IMR-90 (cell line): ENCODE measurements around the gene ALAS2. TPM values are rescaled to one million over a fixed set of nuclear protein-coding genes. Genes with fewer than 3 reads are reported as not detected.

ENCODE experiments used
- ATAC-seq: fragments of 200-7000 bp; cut with Tn5 transposase; 2 replicates; pipeline ENCODE4 v1.9.1; 2020; ENCODE audit warnings: low read depth, mild to moderate bottlenecking, moderate library complexity
- BruUV-seq: library from RNA; stranded (reverse); fragments of 400-500 nt; replicated peaks from 2 replicates; lab custom pipeline; 2021; lab: Mats Ljungman, UMichigan
- CTCF ChIA-PET: fragments of 300-600 bp; formaldehyde crosslinking; extraction: SDS; loops from one replicate; lab custom pipeline; 2021; ENCODE audit warnings: antibody characterized with exemption; lab: Yijun Ruan, JAX
- POLR2A ChIA-PET: fragments of 300-600 bp; sonication (Branson Sonifier 250); formaldehyde crosslinking; loops from one replicate; lab custom pipeline; 2022; ENCODE audit warnings: antibody characterized with exemption; ENCODE audit not compliant: unreplicated experiment; lab: Charles Lee
- DNase-seq: peaks from one replicate; pipeline ENCODE4 v3.0.0; 2013
- H2AFZ ChIP-seq: replicated peaks from 2 replicates; pipeline ENCODE3; 2013; ENCODE audit warnings: low read length, mild to moderate bottlenecking; ENCODE audit not compliant: poor library complexity
- H2AK5ac ChIP-seq: 2 replicates; pipeline ENCODE4 v1.6.1; 2013; ENCODE audit warnings: low read depth, low read length, inconsistent platforms
- H2AK9ac ChIP-seq: replicated peaks from 2 replicates; pipeline ENCODE3; 2013; ENCODE audit warnings: mild to moderate bottlenecking, low read depth, low read length, moderate library complexity; ENCODE audit not compliant: poor library complexity
- H2BK120ac ChIP-seq: 2 replicates; pipeline ENCODE4 v1.6.1; 2013; ENCODE audit warnings: low read depth, low read length, inconsistent platforms
- H2BK15ac ChIP-seq: 3 replicates; pipeline ENCODE4 v1.6.1; 2013; ENCODE audit warnings: low read depth, low read length, inconsistent platforms
- H2BK20ac ChIP-seq: 2 replicates; pipeline ENCODE4 v1.6.1; 2013; ENCODE audit warnings: low read depth, mild to moderate bottlenecking, inconsistent platforms, low read length, moderate library complexity
- H2BK5ac ChIP-seq: 2 replicates; pipeline ENCODE4 v1.6.1; 2013; ENCODE audit warnings: mild to moderate bottlenecking, low read depth, low read length, inconsistent platforms; ENCODE audit not compliant: poor library complexity, severe bottlenecking
- H3K14ac ChIP-seq: replicated peaks from 2 replicates; pipeline ENCODE4 v1.6.1; 2013; ENCODE audit warnings: low read depth, low read length, inconsistent platforms
- H3K18ac ChIP-seq: 2 replicates; pipeline ENCODE4 v1.6.1; 2013; ENCODE audit warnings: low read depth, low read length, control low read depth
- H3K23ac ChIP-seq: 2 replicates; pipeline ENCODE4 v1.6.1; 2013; ENCODE audit warnings: low read depth, low read length, inconsistent platforms
- H3K27ac ChIP-seq: 2 replicates; pipeline ENCODE4 v1.5.1; 2013; ENCODE audit warnings: mild to moderate bottlenecking, control low read depth, low read length; ENCODE audit not compliant: insufficient read depth
- H3K27me3 ChIP-seq: 2 replicates; pipeline ENCODE4 v1.6.1; 2013; ENCODE audit warnings: low read length; ENCODE audit not compliant: control insufficient read depth, insufficient read depth
- H3K36me3 ChIP-seq: 2 replicates; pipeline ENCODE4 v1.6.1; 2013; ENCODE audit warnings: low read length, mixed read lengths; ENCODE audit not compliant: control insufficient read depth, insufficient read depth
- H3K4ac ChIP-seq: 2 replicates; pipeline ENCODE4 v1.6.1; 2013; ENCODE audit warnings: low read depth, low read length, inconsistent platforms
- H3K4me1 ChIP-seq: 2 replicates; pipeline ENCODE4 v1.6.1; 2013; ENCODE audit warnings: low read length, mixed read lengths; ENCODE audit not compliant: control insufficient read depth, insufficient read depth
- H3K4me2 ChIP-seq: 2 replicates; pipeline ENCODE4 v1.6.1; 2013; ENCODE audit warnings: low read depth, mild to moderate bottlenecking, control low read depth, low read length, moderate library complexity
- H3K4me3 ChIP-seq: 2 replicates; pipeline ENCODE4 v1.5.1; 2013; ENCODE audit warnings: low read depth, mild to moderate bottlenecking, control low read depth, low read length, moderate library complexity; ENCODE audit not compliant: insufficient read depth
- H3K56ac ChIP-seq: 2 replicates; pipeline ENCODE4 v1.6.1; 2013; ENCODE audit warnings: low read length, inconsistent platforms; ENCODE audit not compliant: insufficient read depth; ENCODE audit errors: extremely low read depth
- H3K79me1 ChIP-seq, 2 experiments: 2 replicates each; pipeline ENCODE4 v1.6.1; 2013; ENCODE audit warnings: low read length in 2 of 2, inconsistent platforms in 1 of 2, low read depth in 1 of 2
- H3K9ac ChIP-seq: 2 replicates; pipeline ENCODE4 v1.6.1; 2013; ENCODE audit warnings: low read depth, low read length, control low read depth
- H3K9me1 ChIP-seq: 2 replicates; pipeline ENCODE4 v1.6.1; 2013; ENCODE audit warnings: low read length, inconsistent platforms; ENCODE audit not compliant: insufficient read depth
- H3K9me3 ChIP-seq: 2 replicates; pipeline ENCODE4 v1.6.1; 2013; ENCODE audit warnings: low read length; ENCODE audit not compliant: control insufficient read depth, insufficient read depth
- H4K20me1 ChIP-seq: 2 replicates; pipeline ENCODE4 v1.6.1; 2013; ENCODE audit warnings: low read length, inconsistent platforms; ENCODE audit not compliant: insufficient read depth
- H4K5ac ChIP-seq: 2 replicates; pipeline ENCODE4 v1.6.1; 2013; ENCODE audit warnings: mild to moderate bottlenecking, low read depth, low read length, control low read depth
- H4K8ac ChIP-seq, 2 experiments: 2 replicates each; pipeline ENCODE4 v1.6.1; 2013; ENCODE audit warnings: low read depth in 2 of 2, low read length in 2 of 2, control low read depth in 1 of 2, inconsistent platforms in 1 of 2
- H4K91ac ChIP-seq: 2 replicates; pipeline ENCODE4 v1.6.1; 2013; ENCODE audit warnings: low read depth, low read length, inconsistent platforms; ENCODE audit not compliant: insufficient read depth
- BHLHE40 ChIP-seq: fragments of 150-350 bp; IDR thresholded peaks from 2 replicates; pipeline ENCODE4 v1.6.1; 2016; ENCODE audit warnings: mild to moderate bottlenecking, low read depth, low read length
- CEBPB ChIP-seq: IDR thresholded peaks from 2 replicates; pipeline ENCODE4 v1.6.1; 2012; ENCODE audit warnings: low read depth, low read length, improper control_type of control experiment
- CHD1 ChIP-seq: IDR thresholded peaks from 2 replicates; pipeline ENCODE4 v1.6.1; 2012; ENCODE audit warnings: low read depth, low read length, improper control_type of control experiment
- CTCF ChIP-seq: conservative IDR thresholded peaks from 2 replicates; pipeline ENCODE4 v1.5.1; 2012; ENCODE audit warnings: mild to moderate bottlenecking, low read depth, low read length, improper control_type of control experiment
- ELK1 ChIP-seq: fragments of 150-350 bp; IDR thresholded peaks from 2 replicates; pipeline ENCODE4 v1.6.1; 2016; ENCODE audit warnings: low read depth, mild to moderate bottlenecking, low read length, moderate library complexity, borderline replicate concordance
- FOS ChIP-seq: fragments of 150-350 bp; IDR thresholded peaks from 2 replicates; pipeline ENCODE4 v1.6.1; 2016; ENCODE audit warnings: low read depth, low read length
- MAFK ChIP-seq: IDR thresholded peaks from 2 replicates; pipeline ENCODE4 v1.6.1; 2012; ENCODE audit warnings: low read depth, low read length, improper control_type of control experiment
- MAZ ChIP-seq: IDR thresholded peaks from 2 replicates; pipeline ENCODE4 v1.6.1; 2012; ENCODE audit warnings: low read depth, mild to moderate bottlenecking, low read length, improper control_type of control experiment, moderate library complexity, borderline replicate concordance
- MXI1 ChIP-seq: IDR thresholded peaks from 2 replicates; pipeline ENCODE4 v1.6.1; 2012; ENCODE audit warnings: low read depth, mild to moderate bottlenecking, low read length, moderate library complexity, borderline replicate concordance
- NFE2L2 ChIP-seq: fragments of 150-350 bp; IDR thresholded peaks from 2 replicates; pipeline ENCODE4 v1.6.1; 2016; ENCODE audit warnings: low read depth, mild to moderate bottlenecking, low read length
- POLR2A ChIP-seq: IDR thresholded peaks from 2 replicates; pipeline ENCODE4 v1.6.1; 2012; ENCODE audit warnings: mild to moderate bottlenecking, low read depth, low read length
- RAD21 ChIP-seq: IDR thresholded peaks from 2 replicates; pipeline ENCODE4 v1.6.1; 2012; ENCODE audit warnings: low read length, improper control_type of control experiment
- RCOR1 ChIP-seq: IDR thresholded peaks from 2 replicates; pipeline ENCODE4 v1.6.1; 2012; ENCODE audit warnings: mild to moderate bottlenecking, low read length, improper control_type of control experiment; ENCODE audit not compliant: insufficient replicate concordance
- RFX5 ChIP-seq: IDR thresholded peaks from 2 replicates; pipeline ENCODE4 v1.8.0; 2012; ENCODE audit warnings: low read depth, mild to moderate bottlenecking, low read length, moderate library complexity
- SMC3 ChIP-seq: fragments of 150-350 bp; IDR thresholded peaks from 2 replicates; pipeline ENCODE4 v1.6.1; 2016; ENCODE audit warnings: low read depth, mild to moderate bottlenecking, antibody characterized with exemption, low read length, moderate library complexity
- USF2 ChIP-seq: fragments of 150-350 bp; IDR thresholded peaks from 2 replicates; pipeline ENCODE4 v1.6.1; 2017; ENCODE audit warnings: mild to moderate bottlenecking, antibody characterized with exemption, low read length, low read depth
- dilution Hi-C: fragments of 300-500 bp; cut with HindIII; formaldehyde crosslinking; loops from one replicate; pipeline ENCODE4 v1.14.3; 2018; ENCODE audit warnings: low sequenced_read_pairs; ENCODE audit not compliant: unreplicated experiment
- in situ Hi-C: fragments of 300-500 bp; cut with MboI; formaldehyde crosslinking; loops from 3 replicates; pipeline ENCODE4 v1.14.3; 2019; ENCODE audit warnings: low sequenced_read_pairs, inconsistent platforms, mixed read lengths
- intact Hi-C: fragments of 100-400 bp; cut with micrococcal nuclease; formaldehyde crosslinking; loops from 2 replicates; pipeline ENCODE4 v1.10.0; 2022
- polyA plus RNA-seq, 3 experiments: library from polyadenylated mRNA; depleted of rRNA; stranded (reverse); fragments of >200 nt; gene quantifications; 2 replicates each; pipeline ENCODE4 v1.2.3, GENCODE V29; 2012; ENCODE audit warnings: low replicate concordance in 1 of 3
- total RNA-seq: library from RNA; depleted of rRNA; stranded (reverse); fragments of >200 nt; gene quantifications from 2 replicates; pipeline ENCODE4 v1.2.3, GENCODE V29; 2012

The ALAS2 gene
- total and polyA plus RNA-seq, 2 of the 4 experiments (the other 2 are of a cell fraction) = not detected

- no peak overlapping the region for H3K27ac ChIP-seq
- dilution Hi-C loops (no loop called here), in situ Hi-C loops (no loop called here), intact Hi-C loops (no loop called here)
- no peak overlapping the region for H2BK120ac ChIP-seq
- no peak overlapping the region for H4K91ac ChIP-seq
- H3K56ac ChIP-seq = no peak overlapping the region
- CTCF ChIA-PET = no interaction called here
- no peak for TF ChIP-seq CEBPB
- TF ChIP-seq SMC3 = no peak
- TF ChIP-seq MXI1 = no peak
- TF ChIP-seq POLR2A = no peak
- TF ChIP-seq ELK1 = no peak
- no peak for TF ChIP-seq RCOR1
- no peak for TF ChIP-seq MAZ
- TF ChIP-seq USF2 = no peak
- no peak for TF ChIP-seq RFX5
- no peak for TF ChIP-seq CTCF
- TF ChIP-seq FOS = no peak
- TF ChIP-seq BHLHE40 = no peak
- no peak for TF ChIP-seq RAD21
- no peak for TF ChIP-seq CHD1
- TF ChIP-seq MAFK = no peak
- TF ChIP-seq NFE2L2 = no peak
- no peaks in the 10 kb centered on the region for H3K36me3 ChIP-seq
- no peak overlapping the region for H3K4ac ChIP-seq
- no peak overlapping the region for H4K8ac ChIP-seq
- H3K9me1 ChIP-seq = no peaks in the 10 kb centered on the region
- DNase-seq (peak; percentile 1), ATAC-seq (no peak)
- no peak overlapping the region for H2BK20ac ChIP-seq
- no peak overlapping the region for H2AFZ ChIP-seq
- no peak overlapping the region for H3K23ac ChIP-seq
- H3K14ac ChIP-seq = no peak overlapping the region
- no peak overlapping the region for H2BK15ac ChIP-seq
- H3K18ac ChIP-seq = no peak overlapping the region
- no peak overlapping the region for H3K9ac ChIP-seq
- no peaks in the 10 kb centered on the region for H3K4me1 ChIP-seq
- no peaks in the 10 kb centered on the region for H3K9me3 ChIP-seq
- no peak overlapping the region for H2AK9ac ChIP-seq
- H3K79me1 ChIP-seq = no peaks in the 10 kb centered on the region
- peaks cover 2% of the 10 kb centered on the region; the same call in 1 of the 2 replicates for H3K27me3 ChIP-seq
- no TSS peak for BruUV-seq
- no peak overlapping the region for H2AK5ac ChIP-seq
- H4K20me1 ChIP-seq = no peaks in the 10 kb centered on the region
- H3K4me3 ChIP-seq = no peak overlapping the region
- no peak overlapping the region for H4K5ac ChIP-seq
- H2BK5ac ChIP-seq = no peak overlapping the region
- POLR2A ChIA-PET = no interaction called here
- no peak overlapping the region for H3K4me2 ChIP-seq
These were observed 52.3 kb downstream of the ALAS2 start for GRCh38 chrX:54978448-54978847.
